HG03469 (cell line): ENCODE data around the gene CAPZA2.
A peak's percentile ranks its signal among the peaks of the same experiment; 100 is the strongest.
"Not testable (repeated sequence)": the region's sequence is repeated elsewhere in the genome, so short reads cannot be mapped to it uniquely, and the experiment has no call there.

Experiments
- ATAC-seq: cut with Tn5 transposase; IDR thresholded peaks from one replicate; pipeline ENCODE4 v1.9.1; 2021; ENCODE audit warnings: mild to moderate bottlenecking, moderate library complexity, moderate number of reproducible peaks; ENCODE audit not compliant: unreplicated experiment

Gene CAPZA2

GRCh38 chr7:116862234-116862950 is at the start of gene CAPZA2:
Gene CAPZA2, plus strand, starts transcription at chr7:116862587. Its CDS starts 25 bp downstream, at chr7:116862612.
- peak; percentile 79 for ATAC-seq

DNA sequence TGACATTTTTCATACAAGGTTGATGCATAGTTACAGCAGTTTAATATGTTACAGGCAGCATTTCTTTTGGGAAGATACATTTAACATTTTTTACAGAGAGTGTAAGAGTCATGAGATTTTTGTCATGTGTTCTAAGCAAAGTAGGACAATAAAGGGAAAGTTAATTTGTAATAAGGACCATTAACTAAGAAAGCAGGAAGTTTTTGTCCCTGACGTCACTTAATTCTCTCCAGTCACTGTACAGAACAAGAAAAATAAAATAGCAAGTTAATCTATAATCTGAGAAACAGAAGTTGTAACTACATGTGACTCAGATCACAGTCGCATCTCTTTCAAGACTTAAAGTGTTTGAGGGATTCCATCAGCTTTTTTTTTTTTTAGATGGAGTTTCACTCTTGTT is 49.5 kb upstream of the CAPZA2 start:
- ATAC-seq, result no peak

- ATAC-seq, result not testable (repeated sequence)
Observed at GRCh38 chr7:116813371-116813770, 49.0 kb upstream of the CAPZA2 start.

DNA sequence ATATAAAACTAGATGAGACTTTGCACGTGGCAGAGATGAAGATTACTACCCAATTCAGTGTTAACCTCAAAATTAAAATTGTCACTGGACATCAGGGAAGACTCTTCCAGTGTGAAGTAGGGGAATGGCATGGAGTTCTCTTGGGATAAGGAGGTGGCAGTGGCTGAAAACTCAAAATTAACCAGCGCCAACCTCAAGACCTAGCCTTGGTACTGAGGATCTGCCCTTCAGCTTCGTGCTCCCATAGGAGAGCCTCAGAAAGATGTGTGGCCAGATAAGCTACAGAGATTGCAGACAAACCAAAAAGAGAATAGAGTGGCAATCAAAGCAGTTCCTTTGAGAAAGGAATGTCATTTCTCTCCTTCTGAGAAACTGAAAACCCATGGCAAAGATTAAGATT is 47.3 kb upstream of the CAPZA2 start:
- ATAC-seq, result no peak

DNA sequence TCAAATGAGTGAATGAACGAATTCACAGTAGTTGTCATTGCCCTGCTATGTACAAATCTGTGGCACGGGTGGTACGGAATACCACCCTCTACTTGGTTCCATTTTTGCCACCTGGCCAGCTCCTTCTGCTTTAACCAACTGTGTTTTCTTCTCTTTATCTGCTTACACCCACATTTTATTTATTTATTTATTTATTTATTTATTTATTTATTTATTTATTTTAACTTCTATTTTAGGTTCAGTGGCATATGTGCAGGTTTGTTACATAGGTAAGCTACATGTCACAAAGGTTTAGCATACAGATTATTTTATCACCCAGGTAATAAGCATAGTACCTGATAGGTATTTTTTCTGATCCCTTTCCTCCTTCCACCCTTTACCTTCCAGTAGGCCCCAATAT is 42.2 kb upstream of the CAPZA2 start:
- no peak for ATAC-seq

DNA sequence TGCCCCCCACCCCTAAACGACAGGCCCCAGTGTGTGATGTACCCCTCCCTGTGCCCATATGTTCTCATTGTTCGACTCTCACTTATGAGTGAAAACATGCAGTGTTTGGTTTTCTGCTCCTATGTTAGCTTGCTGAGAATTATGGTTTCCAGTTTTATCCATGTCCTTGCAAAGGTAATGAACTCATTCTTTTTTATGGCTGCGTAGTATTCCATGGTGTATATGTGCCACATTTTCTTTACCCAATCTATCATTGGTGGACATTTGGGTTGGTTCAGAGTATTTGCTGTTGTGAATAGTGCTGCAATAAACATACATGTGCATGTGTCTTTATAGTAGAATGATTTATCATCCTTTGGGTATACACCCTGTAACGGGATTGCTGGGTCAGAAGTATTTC is 40.7 kb upstream of the CAPZA2 start:
- not testable (repeated sequence) for ATAC-seq

DNA sequence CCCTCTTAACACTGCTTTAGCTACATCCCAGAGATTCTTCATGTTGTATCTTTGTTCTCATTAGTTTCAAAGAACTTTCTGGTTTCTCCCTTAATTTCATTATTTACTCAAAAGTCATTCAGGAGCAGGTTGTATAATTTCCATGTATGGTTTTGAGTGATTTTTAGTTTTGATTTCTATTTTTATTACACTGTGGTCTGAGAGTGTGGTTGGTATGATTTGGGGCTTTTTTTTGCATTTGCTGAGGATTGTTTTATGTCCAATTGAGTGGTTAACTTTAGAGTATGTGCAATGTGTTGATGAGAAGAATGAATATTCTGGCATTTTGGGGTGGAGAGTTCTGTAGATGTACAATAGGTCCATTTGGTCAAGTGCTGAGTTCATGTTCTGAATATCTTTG is 37.9 kb upstream of the CAPZA2 start:
- no peak for ATAC-seq

DNA sequence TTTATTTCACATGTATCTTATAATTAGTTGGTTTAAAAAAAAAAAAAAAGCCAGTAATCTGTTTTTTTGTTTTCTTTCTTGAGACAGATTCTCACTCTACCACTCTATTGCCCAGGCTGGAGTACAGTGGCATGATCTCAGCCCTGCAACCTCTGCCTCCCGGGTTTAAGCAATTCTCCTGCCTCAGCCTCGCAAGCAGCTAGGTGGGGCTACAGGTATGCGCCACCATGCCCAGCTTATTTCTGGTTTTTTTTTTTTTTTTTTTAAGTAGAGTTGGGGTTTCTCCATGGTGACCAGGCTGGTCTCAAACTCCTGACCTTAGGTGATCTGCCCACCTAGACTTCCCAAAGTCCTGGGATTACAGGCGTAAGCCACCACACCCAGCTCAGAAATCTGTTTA is 34.1 kb upstream of the CAPZA2 start:
- ATAC-seq, result no peak

GRCh38 chr7:116829041-116829440 is 33.3 kb upstream of the CAPZA2 start:
- no peak for ATAC-seq

GRCh38 chr7:116829493-116829892 is 32.9 kb upstream of the CAPZA2 start:
- no peak for ATAC-seq

- no peak for ATAC-seq
Observed at GRCh38 chr7:116832692-116833091, 29.7 kb upstream of the CAPZA2 start.

- no peak for ATAC-seq
Observed at GRCh38 chr7:116834815-116835504, 27.4 kb upstream of the CAPZA2 start.

DNA sequence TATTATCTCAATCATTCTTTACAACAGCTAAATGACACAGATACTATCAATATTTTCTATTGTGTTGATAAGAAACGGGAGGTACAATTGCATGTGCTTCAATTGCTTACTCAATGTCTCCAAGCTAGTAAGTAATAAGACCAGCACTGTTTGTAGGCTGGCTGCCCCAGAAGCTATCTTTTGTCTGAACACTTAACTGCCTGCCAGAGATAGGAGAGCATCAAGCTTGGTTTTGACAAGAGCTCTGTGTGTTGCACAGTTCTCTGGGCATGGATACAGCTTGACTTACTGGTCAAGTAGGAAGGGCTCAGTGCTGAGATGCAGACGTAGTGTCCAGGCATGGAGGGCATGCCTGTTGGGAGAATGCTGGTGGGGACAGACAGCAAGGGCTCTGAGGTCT is 26.3 kb upstream of the CAPZA2 start:
- no peak for ATAC-seq

GRCh38 chr7:116836911-116837310 is 25.5 kb upstream of the CAPZA2 start:
- ATAC-seq, result no peak

- ATAC-seq, result no peak
Observed at GRCh38 chr7:116837586-116837985, 24.8 kb upstream of the CAPZA2 start.

- ATAC-seq, result no peak
Observed at GRCh38 chr7:116840256-116840655, 22.1 kb upstream of the CAPZA2 start.

DNA sequence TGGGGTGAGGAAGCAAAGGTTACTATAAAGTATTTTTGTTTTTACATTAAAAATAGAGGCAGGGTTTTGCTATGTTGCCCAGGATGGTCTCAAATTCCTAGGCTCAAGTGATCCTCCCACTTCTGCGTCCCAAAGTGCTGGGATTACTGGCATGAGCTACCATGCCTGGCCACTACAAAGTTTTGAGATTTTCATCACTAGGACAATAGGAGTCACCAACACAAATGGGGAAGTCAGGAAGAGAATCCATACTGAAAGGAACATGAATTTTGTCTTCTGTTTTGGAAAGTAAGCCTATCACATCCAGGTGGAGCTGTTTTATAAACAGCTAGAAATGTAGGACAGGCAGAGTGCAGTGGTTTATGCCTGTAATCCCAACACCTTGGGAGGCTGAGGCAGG is 20.0 kb upstream of the CAPZA2 start:
- ATAC-seq, result no peak

- no peak for ATAC-seq
Observed at GRCh38 chr7:116843378-116843777, 19.0 kb upstream of the CAPZA2 start.

- ATAC-seq, result no peak
Observed at GRCh38 chr7:116851175-116851574, 11.2 kb upstream of the CAPZA2 start.

DNA sequence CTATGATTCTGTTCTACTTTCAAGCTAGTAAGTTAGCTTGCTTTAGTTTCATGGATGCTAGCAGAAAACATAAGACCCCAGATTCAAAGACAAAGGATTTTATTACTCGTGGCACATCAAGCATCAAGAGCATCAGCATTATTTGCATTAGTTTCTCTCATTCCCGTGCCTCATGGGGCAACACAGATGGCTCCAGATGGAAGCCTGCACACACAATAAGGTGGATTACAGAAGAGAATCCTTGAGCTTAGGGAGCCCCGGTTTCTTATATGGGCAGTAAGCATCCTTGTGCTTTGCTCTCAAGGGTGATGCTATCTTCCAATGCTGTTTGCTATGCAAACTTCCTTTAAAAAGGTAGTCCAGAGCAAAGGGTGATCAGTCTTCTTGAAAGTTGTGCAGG is 10.7 kb upstream of the CAPZA2 start:
- ATAC-seq, result no peak

DNA sequence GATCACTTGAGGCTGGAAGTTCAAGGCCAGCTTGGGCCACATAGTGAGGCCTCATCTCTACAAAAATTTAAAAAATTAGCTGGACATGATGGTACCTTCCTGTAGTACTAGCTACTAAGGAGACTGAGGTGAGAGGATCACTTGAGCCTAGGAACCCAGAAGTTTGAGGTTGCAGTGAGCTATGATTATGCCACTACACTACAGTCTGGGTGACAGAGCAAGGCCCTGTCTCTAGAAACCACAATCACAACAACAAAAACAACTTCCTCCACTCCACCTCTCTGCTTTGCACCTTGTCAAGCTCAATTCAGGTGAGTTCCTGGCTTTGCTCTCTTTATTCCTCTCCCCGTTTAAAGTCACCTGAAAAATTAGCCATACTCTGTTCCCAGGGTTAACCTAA is 8.3 kb upstream of the CAPZA2 start:
- no peak for ATAC-seq

GRCh38 chr7:116857052-116857451 is 5.3 kb upstream of the CAPZA2 start:
- no peak for ATAC-seq

DNA sequence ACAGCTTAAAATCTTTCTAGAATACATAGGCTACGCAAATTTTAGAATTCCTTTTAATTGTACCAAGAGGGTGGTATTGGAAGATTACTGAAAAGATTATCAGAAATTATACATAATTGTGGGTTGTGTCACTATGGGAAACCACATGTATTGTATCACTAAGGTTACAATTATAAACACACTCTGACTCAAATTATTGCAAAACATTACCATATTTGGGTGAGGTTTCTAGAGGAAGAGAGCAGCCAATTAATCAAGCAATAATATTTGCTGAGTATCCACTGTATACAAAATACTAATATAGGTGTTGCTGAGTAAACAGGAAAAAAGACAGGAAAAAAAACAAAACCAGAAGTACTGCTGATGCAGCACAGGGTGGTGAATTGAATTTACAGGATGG is 3.1 kb upstream of the CAPZA2 start:
- no peak for ATAC-seq
